ENCODE measurements around the gene HOXC9.

Gene HOXC9

GRCh38 chr12:54000116-54001114 lies at the start of gene HOXC9:
Gene HOXC9 (plus strand): TSS chr12:54000161. CDS start chr12:54000189, 28 bp downstream.
- no peak for DNase-seq

GRCh38 chr12:53950437-53950773 lies 49.6 kb upstream of the HOXC9 start:
- DNase-seq: no peak

GRCh38 chr12:53950789-53951576 lies 49.0 kb upstream of the HOXC9 start:
- DNase-seq: no peak

- DNase-seq: no peak
Measured at GRCh38 chr12:53951577-53952334, 48.2 kb upstream of the HOXC9 start.

- DNase-seq: no peak
Measured at GRCh38 chr12:53952335-53952694, 47.6 kb upstream of the HOXC9 start.

GRCh38 chr12:53952871-53953734 lies 46.9 kb upstream of the HOXC9 start:
- DNase-seq: no peak

- DNase-seq: no peak
Measured at GRCh38 chr12:53953831-53954693, 45.9 kb upstream of the HOXC9 start.

GRCh38 chr12:53954694-53955035 lies 45.3 kb upstream of the HOXC9 start, which contains the start of gene HOXC12:
Gene HOXC12 (plus strand): TSS chr12:53954903. CDS start chr12:53954930, 27 bp downstream.
- DNase-seq: no peak

- DNase-seq: no peak
Measured at GRCh38 chr12:53955036-53955775, 44.8 kb upstream of the HOXC9 start.

- no peak for DNase-seq
Measured at GRCh38 chr12:53955776-53956250, 44.1 kb upstream of the HOXC9 start.

- no peak for DNase-seq
Measured at GRCh38 chr12:53956251-53956887, 43.6 kb upstream of the HOXC9 start.

- DNase-seq: no peak
Measured at GRCh38 chr12:53956914-53957536, 42.9 kb upstream of the HOXC9 start.

- DNase-seq: no peak
Measured at GRCh38 chr12:53958128-53958527, 41.8 kb upstream of the HOXC9 start.

GRCh38 chr12:53959314-53959713 lies 40.6 kb upstream of the HOXC9 start:
- no peak for DNase-seq

GRCh38 chr12:53960187-53961024 lies 39.6 kb upstream of the HOXC9 start:
- DNase-seq: no peak

- DNase-seq: no peak
Measured at GRCh38 chr12:53961025-53961761, 38.8 kb upstream of the HOXC9 start.

GRCh38 chr12:53963005-53963404 lies 37.0 kb upstream of the HOXC9 start:
- no peak for DNase-seq
